WTC11 (cell line): ENCODE measurements around the gene MYO5B.

Source experiments
- CTCF ChIP-seq: fragments of 200-600 bp; IDR thresholded peaks from 2 replicates; pipeline ENCODE4 v1.8.0; 2022; ENCODE audit warnings: antibody characterized with exemption
- ESRRA ChIP-seq: sonication (generic); formaldehyde crosslinking; IDR thresholded peaks from 2 replicates; pipeline ENCODE4 v1.8.1; 2022; ENCODE audit warnings: mild to moderate bottlenecking, missing genetic modification reagents, borderline replicate concordance
- ETV6 ChIP-seq: sonication (generic); formaldehyde crosslinking; IDR thresholded peaks from 2 replicates; pipeline ENCODE4 v1.8.1; 2022; ENCODE audit warnings: mild to moderate bottlenecking, missing genetic modification reagents
- MLX ChIP-seq: sonication (generic); formaldehyde crosslinking; IDR thresholded peaks from 2 replicates; pipeline ENCODE4 v1.8.1; 2023; ENCODE audit warnings: mild to moderate bottlenecking, missing genetic modification reagents, moderate library complexity
- NFYB ChIP-seq: sonication (generic); formaldehyde crosslinking; conservative IDR thresholded peaks from 2 replicates; pipeline ENCODE4 v1.8.0; 2022; ENCODE audit warnings: low read depth, missing genetic modification reagents
- SP1 ChIP-seq: sonication (generic); formaldehyde crosslinking; conservative IDR thresholded peaks from 2 replicates; pipeline ENCODE4 v1.8.1; 2022; ENCODE audit warnings: missing genetic modification reagents
- TCF7 ChIP-seq: sonication (generic); formaldehyde crosslinking; IDR thresholded peaks from 2 replicates; pipeline ENCODE4 v1.8.0; 2022; ENCODE audit warnings: mild to moderate bottlenecking, low read depth, missing genetic modification reagents, moderate library complexity
- USF1 ChIP-seq: sonication (generic); formaldehyde crosslinking; IDR thresholded peaks from 2 replicates; pipeline ENCODE4 v1.8.0; 2022; ENCODE audit warnings: mild to moderate bottlenecking, missing genetic modification reagents
- ZNF317 ChIP-seq: sonication (generic); formaldehyde crosslinking; IDR thresholded peaks from 2 replicates; pipeline ENCODE4 v1.8.1; 2023; ENCODE audit warnings: low read depth, mild to moderate bottlenecking, moderate library complexity, missing genetic modification reagents, borderline replicate concordance

- TF ChIP-seq NFYB: no peak
- TF ChIP-seq CTCF: no peak
- no peak for TF ChIP-seq ESRRA
- no peak for TF ChIP-seq ETV6
- TF ChIP-seq ZNF317 (CRISPR knock-in tag): no peak
- no peak for TF ChIP-seq TCF7 (CRISPR knock-in tag)
- no peak for TF ChIP-seq USF1 (CRISPR knock-in tag)
- no peak for TF ChIP-seq SP1
- no peak for TF ChIP-seq MLX (CRISPR knock-in tag)
These were observed 155.2 kb downstream of the MYO5B start for GRCh38 chr18:50039746-50040145.
